ENCODE measurements around the gene MAPKAPK2.

GRCh38 chr1:206695733-206696132 is 11.0 kb downstream of the MAPKAPK2 start:
- TF ChIP-seq CTCF (IDR thresholded peaks at IDR 0.05 in 2 of 3, conservative IDR thresholded peaks at IDR 0.05 in 1 of 3; ENCODE audit: borderline replicate concordance in 1 of 3, insufficient read depth in 1 of 3, low read depth in 2 of 3, low read length in 2 of 3) (no peak), POLR2AphosphoS5 (IDR thresholded peaks at IDR 0.05; ENCODE audit: low read depth, low read length) (no peak), MAX (IDR thresholded peaks at IDR 0.05) (no peak), ATF3 (IDR thresholded peaks at IDR 0.05) (no peak), POLR2A (IDR thresholded peaks at IDR 0.05; ENCODE audit: borderline replicate concordance, extremely low read depth, insufficient read depth, insufficient read length) (no peak), CEBPB (IDR thresholded peaks at IDR 0.05; ENCODE audit: low read depth) (no peak), EZH2 (IDR thresholded peaks at IDR 0.05) (no peak), SRF (IDR thresholded peaks at IDR 0.05; ENCODE audit: low read depth) (no peak), RAD21 (IDR thresholded peaks at IDR 0.05; ENCODE audit: low read depth) (no peak), YY1 (IDR thresholded peaks at IDR 0.05; ENCODE audit: extremely low read depth, insufficient replicate concordance, low read depth, low read length) (no peak), EZH2phosphoT487 (IDR thresholded peaks at IDR 0.05; ENCODE audit: borderline replicate concordance) (no peak), ZBTB33 (IDR thresholded peaks at IDR 0.05; ENCODE audit: extremely low read depth, insufficient replicate concordance, low read length) (no peak)
